ENCODE data around the gene DOP1B.

GRCh38 chr21:36127250-36127904, 29.2 kb upstream of the DOP1B start:
- TF ChIP-seq EZH2 (IDR thresholded peaks at IDR 0.05), result no peak
- no peak for TF ChIP-seq POLR2AphosphoS5 (IDR thresholded peaks at IDR 0.05; ENCODE audit: borderline replicate concordance, low read depth, low read length)
